Thoracic aorta (tissue), 2 donors: ENCODE measurements around the gene PDZK1IP1. TPM values are rescaled to one million over a fixed set of nuclear protein-coding genes. Genes with fewer than 3 reads are reported as not detected.

Experiments used
- ATAC-seq: fragments of 150-250 bp; one replicate; pipeline ENCODE4 v1.8.0; 2017; ENCODE audit warnings: low read depth; ENCODE audit not compliant: insufficient number of reproducible peaks, low FRiP score
- DNase-seq: peaks from one replicate; pipeline ENCODE4 v3.0.0-alpha.2; 2020; ENCODE audit warnings: low spot score
- H3K27ac ChIP-seq, 2 donors: fragments of 200-600 bp; sonication (generic); 1 replicate in 1 of 2; 2 replicates in 1 of 2; pipeline ENCODE4 v1.5.1; 2016; ENCODE audit warnings: mild to moderate bottlenecking in 2 of 2, moderate library complexity in 2 of 2
- H3K27me3 ChIP-seq: fragments of 200-600 bp; sonication (generic); replicated peaks from 2 replicates; pipeline ENCODE4 v1.6.0; 2016; ENCODE audit warnings: mild to moderate bottlenecking; ENCODE audit not compliant: insufficient read depth
- H3K36me3 ChIP-seq: fragments of 200-600 bp; sonication (generic); one replicate; pipeline ENCODE4 v1.5.1; 2016
- H3K4me1 ChIP-seq, 2 donors: fragments of 200-600 bp; sonication (generic); 1 replicate in 1 of 2; 2 replicates in 1 of 2; pipeline versions ENCODE4 v1.5.1 to v1.6.0; 2016; ENCODE audit warnings: low read depth in 2 of 2, mild to moderate bottlenecking in 1 of 2; ENCODE audit not compliant: control insufficient read depth in 1 of 2
- H3K4me3 ChIP-seq: fragments of 200-600 bp; sonication (generic); 2 replicates; pipeline ENCODE4 v1.5.1; 2016; ENCODE audit warnings: mild to moderate bottlenecking
- H3K9me3 ChIP-seq: fragments of 200-600 bp; sonication (generic); 2 replicates; pipeline ENCODE4 v1.5.1; 2016
- total RNA-seq, 2 donors: library from RNA; depleted of rRNA; stranded (reverse); fragments of >200 nt; gene quantifications; one replicate each; pipeline versions ENCODE4 v1.1.0 to v1.2.3, GENCODE V29; 2016
- TF ChIP-seq, protein P1 (sequence below): fragments of 200-600 bp; sonication (generic); IDR thresholded peaks from one replicate; pipeline ENCODE4 v1.5.1; 2019; ENCODE audit warnings: antibody characterized with exemption

The PDZK1IP1 gene
- total RNA-seq, 2 donors from 2014 or later, result not detected

DNA sequence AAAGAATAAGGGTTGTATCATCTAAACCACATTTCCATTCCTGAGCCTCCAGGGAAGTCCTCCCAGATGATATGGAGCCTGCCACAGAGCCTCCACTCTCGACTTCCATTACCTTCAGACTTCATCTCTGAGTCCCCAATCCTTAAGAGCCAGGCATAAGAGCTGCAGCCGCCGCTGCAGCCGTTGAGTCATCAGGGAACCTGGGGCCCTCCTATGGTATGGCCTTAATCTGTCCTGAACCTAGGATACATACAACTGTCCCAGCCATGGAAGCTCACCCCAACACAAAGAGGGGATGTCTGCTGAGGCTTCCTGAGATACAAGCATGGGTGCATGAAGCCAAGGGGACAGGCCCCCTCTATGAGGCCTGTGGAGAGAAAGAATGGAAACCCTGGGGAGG is 25.9 kb upstream of the PDZK1IP1 start:
- TF ChIP-seq, protein P1, sequence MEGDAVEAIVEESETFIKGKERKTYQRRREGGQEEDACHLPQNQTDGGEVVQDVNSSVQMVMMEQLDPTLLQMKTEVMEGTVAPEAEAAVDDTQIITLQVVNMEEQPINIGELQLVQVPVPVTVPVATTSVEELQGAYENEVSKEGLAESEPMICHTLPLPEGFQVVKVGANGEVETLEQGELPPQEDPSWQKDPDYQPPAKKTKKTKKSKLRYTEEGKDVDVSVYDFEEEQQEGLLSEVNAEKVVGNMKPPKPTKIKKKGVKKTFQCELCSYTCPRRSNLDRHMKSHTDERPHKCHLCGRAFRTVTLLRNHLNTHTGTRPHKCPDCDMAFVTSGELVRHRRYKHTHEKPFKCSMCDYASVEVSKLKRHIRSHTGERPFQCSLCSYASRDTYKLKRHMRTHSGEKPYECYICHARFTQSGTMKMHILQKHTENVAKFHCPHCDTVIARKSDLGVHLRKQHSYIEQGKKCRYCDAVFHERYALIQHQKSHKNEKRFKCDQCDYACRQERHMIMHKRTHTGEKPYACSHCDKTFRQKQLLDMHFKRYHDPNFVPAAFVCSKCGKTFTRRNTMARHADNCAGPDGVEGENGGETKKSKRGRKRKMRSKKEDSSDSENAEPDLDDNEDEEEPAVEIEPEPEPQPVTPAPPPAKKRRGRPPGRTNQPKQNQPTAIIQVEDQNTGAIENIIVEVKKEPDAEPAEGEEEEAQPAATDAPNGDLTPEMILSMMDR, result no peak
- H3K9me3 ChIP-seq, result no peaks in the 10 kb centered on the region
- no peaks in the 10 kb centered on the region for H3K27me3 ChIP-seq
- DNase-seq (no peak), ATAC-seq (no peak)
- H3K36me3 ChIP-seq, result no peaks in the 10 kb centered on the region
- H3K27ac ChIP-seq, result no peak overlapping the region
- H3K4me1 ChIP-seq, result no peaks in the 10 kb centered on the region
- no peak overlapping the region for H3K4me3 ChIP-seq

DNA sequence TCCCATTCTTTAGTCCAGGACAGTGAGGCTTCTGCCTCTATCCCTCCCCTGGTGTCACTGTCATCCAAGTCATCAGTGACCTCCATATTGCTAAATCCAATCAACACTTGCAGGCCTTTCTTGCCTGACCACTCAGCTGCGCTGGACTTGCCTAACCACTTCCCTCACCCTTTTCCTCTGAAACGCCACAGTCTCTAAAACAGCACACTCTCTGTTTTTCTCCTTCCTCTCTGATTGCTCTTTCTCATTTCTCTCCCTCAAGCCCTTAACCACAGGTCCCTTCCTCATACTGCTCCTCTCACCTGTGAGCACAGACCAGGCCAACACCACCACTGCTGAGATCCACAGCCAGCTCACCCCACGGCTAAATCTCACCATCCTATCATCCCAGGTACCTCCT is 24.7 kb upstream of the PDZK1IP1 start:
- ATAC-seq (no peak), DNase-seq (no peak)
- no peaks in the 10 kb centered on the region for H3K4me1 ChIP-seq
- no peak overlapping the region for H3K4me3 ChIP-seq
- TF ChIP-seq, protein P1, result no peak
- H3K27ac ChIP-seq, result no peak overlapping the region
- no peaks in the 10 kb centered on the region for H3K9me3 ChIP-seq
- no peaks in the 10 kb centered on the region for H3K27me3 ChIP-seq
- H3K36me3 ChIP-seq, result no peaks in the 10 kb centered on the region

DNA sequence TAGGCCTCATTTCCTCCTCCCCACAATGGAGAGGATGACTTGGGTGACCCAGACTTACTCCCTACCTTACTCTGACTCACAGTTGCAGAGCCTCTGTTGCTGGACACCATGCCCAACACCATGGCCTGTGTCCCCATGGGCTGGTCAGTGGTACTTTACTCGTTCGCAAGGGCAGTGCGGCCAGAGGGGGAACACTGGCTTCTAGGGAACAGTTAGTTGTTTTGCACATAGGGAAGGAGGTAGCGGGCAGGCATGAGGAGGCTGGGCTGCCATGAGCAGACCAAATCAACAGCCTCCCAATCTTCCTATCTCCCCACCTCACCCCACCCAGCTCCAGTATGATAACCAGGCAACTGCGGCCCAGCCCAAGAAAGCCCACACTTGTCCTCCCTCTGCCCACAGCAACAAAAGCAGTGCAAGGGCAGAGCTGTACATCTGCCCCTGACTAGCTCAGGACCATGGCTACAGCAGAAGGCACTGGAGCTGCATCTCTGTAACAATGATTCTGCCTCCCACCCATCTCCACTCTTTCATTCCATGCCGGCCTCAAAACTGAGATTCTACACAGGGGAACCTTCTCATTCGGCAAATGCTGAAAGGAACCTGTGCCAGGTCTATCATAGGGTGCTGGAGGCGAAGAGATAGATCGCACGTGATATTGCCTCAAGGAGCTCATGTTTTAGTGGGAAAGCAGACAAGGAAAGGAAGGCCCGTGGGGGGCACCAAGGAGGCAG is 23.6 kb upstream of the PDZK1IP1 start:
- no peaks in the 10 kb centered on the region for H3K27me3 ChIP-seq
- DNase-seq (no peak), ATAC-seq (no peak)
- TF ChIP-seq, protein P1, result no peak
- no peaks in the 10 kb centered on the region for H3K9me3 ChIP-seq
- no peaks in the 10 kb centered on the region for H3K4me1 ChIP-seq
- no peak overlapping the region for H3K27ac ChIP-seq
- no peak overlapping the region for H3K4me3 ChIP-seq
- no peaks in the 10 kb centered on the region for H3K36me3 ChIP-seq

DNA sequence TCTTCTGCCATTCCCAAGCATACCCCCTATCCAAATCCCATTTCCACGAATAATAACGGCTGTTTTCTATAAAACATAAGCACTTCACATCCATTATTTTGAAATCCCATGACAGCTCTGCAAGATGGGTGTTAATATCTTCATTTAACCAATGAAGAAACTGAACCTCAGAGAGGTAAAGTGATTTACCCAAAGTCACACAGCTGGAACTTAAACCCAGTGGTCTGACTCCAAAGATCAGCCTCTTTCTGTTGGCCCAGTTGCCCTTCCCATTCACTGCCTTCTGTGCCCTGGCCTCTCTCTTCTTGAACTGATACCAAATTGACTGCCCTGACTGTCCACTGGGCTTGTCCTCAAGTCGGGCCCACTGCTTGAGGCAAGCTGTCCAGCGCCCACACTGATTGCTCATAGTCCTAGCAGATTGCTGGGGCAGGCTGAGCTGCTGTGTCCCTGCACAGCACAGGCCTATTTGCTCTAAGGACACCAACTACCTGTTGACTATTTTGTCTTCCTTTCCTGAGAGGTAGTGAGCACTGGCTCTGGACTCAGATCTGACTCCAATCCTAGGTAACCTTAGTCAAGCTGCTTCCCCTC is 22.9 kb upstream of the PDZK1IP1 start:
- TF ChIP-seq, protein P1, result no peak
- no peak overlapping the region for H3K27ac ChIP-seq
- no peaks in the 10 kb centered on the region for H3K27me3 ChIP-seq
- H3K4me3 ChIP-seq, result no peak overlapping the region
- DNase-seq (no peak), ATAC-seq (no peak)
- H3K9me3 ChIP-seq, result no peaks in the 10 kb centered on the region
- no peaks in the 10 kb centered on the region for H3K4me1 ChIP-seq
- no peaks in the 10 kb centered on the region for H3K36me3 ChIP-seq

DNA sequence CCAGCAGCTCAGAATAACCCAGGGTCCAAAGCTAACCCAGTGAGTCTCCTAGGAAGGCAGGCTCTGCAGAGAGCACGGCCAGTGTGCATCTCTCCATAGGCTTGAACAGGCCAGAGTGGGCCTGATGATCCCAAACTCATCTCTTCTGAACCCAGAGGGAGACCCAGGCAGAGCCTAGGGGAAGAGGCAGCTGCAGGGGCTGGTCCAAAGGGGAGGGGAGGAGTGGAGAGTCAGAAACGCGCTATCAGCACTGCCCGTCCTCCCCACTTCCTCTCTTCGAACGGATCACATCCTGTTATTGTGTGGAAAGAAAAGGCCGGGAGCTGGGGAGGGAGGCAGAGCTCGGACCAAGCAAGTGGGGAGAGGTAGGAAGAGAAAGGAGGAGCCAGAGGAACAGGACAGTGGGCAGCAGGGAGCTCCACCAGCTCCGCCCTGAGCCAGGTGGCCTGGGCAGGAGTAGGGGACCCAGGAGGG is 22.0 kb upstream of the PDZK1IP1 start:
- Histone ChIP-seq H3K4me3 (no peak overlapping the region), H3K9me3 (no peaks in the 10 kb centered on the region), H3K27me3 (no peaks in the 10 kb centered on the region), H3K27ac (no peak overlapping the region), H3K36me3 (no peaks in the 10 kb centered on the region), H3K4me1 (no peaks in the 10 kb centered on the region)
- ATAC-seq (no peak), DNase-seq (no peak)
- TF ChIP-seq, protein P1, result no peak
